Measurements from ENCODE around the gene CLEC4C.
"Not testable (repeated sequence)": the region's sequence is repeated elsewhere in the genome, so short reads cannot be mapped to it uniquely, and the experiment has no call there.

CLEC4C gene

GRCh38 chr12:7758766-7759140 lies 11.6 kb upstream of the CLEC4C start:
- Histone ChIP-seq H3K4me3 (ENCODE audit: low read depth, low read length) (no peak overlapping the region), H3K9ac (no peak overlapping the region), H3K36me3 (ENCODE audit: control insufficient read depth, insufficient read depth, low read length) (no peaks in the 10 kb centered on the region), H2AFZ (no peak overlapping the region), H3K4me2 (ENCODE audit: low read length) (no peak overlapping the region), H3K9me3 (ENCODE audit: control insufficient read depth, low read length) (no peaks in the 10 kb centered on the region), H3K4me1 (no peaks in the 10 kb centered on the region), H3K79me2 (no peaks in the 10 kb centered on the region), H3K27me3 (ENCODE audit: control insufficient read depth, insufficient read depth, low read length) (no peaks in the 10 kb centered on the region), H3K27ac (no peak overlapping the region)
- no peak for TF ChIP-seq CTCF (IDR thresholded peaks at IDR 0.05)

GRCh38 chr12:7756993-7757392 lies 9.8 kb upstream of the CLEC4C start:
- H3K79me2 ChIP-seq = no peaks in the 10 kb centered on the region
- H3K27me3 ChIP-seq (ENCODE audit: control insufficient read depth, insufficient read depth, low read length) = no peaks in the 10 kb centered on the region
- TF ChIP-seq CTCF (IDR thresholded peaks at IDR 0.05) = no peak
- no peaks in the 10 kb centered on the region for H3K9me3 ChIP-seq (ENCODE audit: control insufficient read depth, low read length)
- H3K36me3 ChIP-seq (ENCODE audit: control insufficient read depth, insufficient read depth, low read length) = no peaks in the 10 kb centered on the region
- no peak overlapping the region for H3K4me2 ChIP-seq (ENCODE audit: low read length)
- no peak overlapping the region for H3K4me3 ChIP-seq (ENCODE audit: low read depth, low read length)
- no peaks in the 10 kb centered on the region for H3K4me1 ChIP-seq
- H3K9ac ChIP-seq = no peak overlapping the region
- H2AFZ ChIP-seq = no peak overlapping the region
- H3K27ac ChIP-seq = no peak overlapping the region

DNA sequence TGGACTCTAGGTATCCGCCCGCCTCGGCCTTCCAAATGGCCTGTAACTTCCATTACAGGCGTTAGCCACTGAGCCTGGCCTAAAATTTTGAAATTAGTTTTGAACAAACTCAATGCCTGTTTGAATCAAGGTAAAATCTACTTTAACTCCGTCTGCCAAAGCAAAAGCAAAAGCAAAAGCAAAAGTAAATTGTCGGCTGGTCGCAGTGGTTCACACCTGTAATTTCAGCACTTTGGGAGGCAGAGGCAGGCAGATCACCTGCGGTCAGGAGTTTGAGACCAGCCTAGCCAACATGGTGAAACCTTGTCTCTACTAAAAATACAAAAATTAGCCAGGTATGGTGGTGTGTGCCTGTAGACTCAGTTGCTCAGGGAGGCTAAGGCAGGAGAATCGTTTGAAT lies 8.5 kb upstream of the CLEC4C start:
- H3K9ac ChIP-seq; H3K27me3 ChIP-seq (ENCODE audit: control insufficient read depth, insufficient read depth, low read length); H3K4me1 ChIP-seq; H3K36me3 ChIP-seq (ENCODE audit: control insufficient read depth, insufficient read depth, low read length); H3K79me2 ChIP-seq; H3K4me2 ChIP-seq (ENCODE audit: low read length); H3K4me3 ChIP-seq (ENCODE audit: low read depth, low read length); H2AFZ ChIP-seq; H3K27ac ChIP-seq; H3K9me3 ChIP-seq (ENCODE audit: control insufficient read depth, low read length): not testable (repeated sequence)

DNA sequence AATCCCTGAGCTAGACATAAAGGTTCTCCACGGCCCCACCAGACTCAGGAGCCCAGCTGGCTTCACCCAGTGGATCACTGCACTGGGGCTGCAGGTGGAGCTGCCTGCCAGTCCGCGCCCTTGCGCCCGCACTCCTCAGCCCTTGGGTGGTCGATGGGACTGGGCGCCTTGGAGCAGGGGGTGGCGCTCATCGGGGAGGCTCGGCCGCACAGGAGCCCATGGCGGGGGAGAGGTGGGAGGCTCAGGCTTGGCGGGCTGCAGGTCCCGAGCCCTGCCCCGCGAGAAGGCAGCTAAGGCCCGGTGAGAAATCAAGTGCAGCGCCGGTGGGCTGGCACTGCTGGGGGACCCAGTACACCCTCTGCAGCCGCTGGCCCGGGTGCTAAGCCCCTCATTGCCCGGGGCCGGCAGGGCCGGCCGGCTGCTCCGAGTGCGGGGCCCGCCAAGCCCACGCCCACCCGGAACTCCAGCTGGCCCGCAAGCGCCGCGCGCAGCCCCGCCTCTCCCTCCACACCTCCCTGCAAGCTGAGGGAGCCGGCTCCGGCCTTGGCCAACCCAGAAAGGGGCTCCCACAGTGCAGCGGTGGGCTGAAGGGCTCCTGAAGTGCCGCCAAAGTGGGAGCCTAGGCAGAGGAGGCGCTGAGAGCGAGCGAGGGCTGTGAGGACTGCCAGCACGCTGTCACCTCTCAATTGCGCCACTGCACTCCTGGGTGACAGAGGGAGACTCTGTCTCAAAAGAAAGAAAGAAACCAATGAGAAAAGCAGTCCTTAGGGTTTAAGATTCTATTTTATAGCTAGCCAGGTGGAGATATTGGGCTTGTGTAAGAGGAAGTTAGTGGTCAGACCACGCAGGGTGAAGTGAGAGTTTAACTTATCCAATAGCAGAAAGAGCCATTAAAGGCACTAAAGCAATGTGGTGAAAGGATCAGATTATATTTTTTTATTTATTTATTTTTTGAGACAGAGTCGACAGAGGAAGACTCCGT lies 5.1 kb upstream of the CLEC4C start:
- H3K4me2 ChIP-seq (ENCODE audit: low read length); H2AFZ ChIP-seq; H3K27ac ChIP-seq; H3K36me3 ChIP-seq (ENCODE audit: control insufficient read depth, insufficient read depth, low read length); H3K9ac ChIP-seq; H3K79me2 ChIP-seq; H3K9me3 ChIP-seq (ENCODE audit: control insufficient read depth, low read length); H3K4me3 ChIP-seq (ENCODE audit: low read depth, low read length); H3K27me3 ChIP-seq (ENCODE audit: control insufficient read depth, insufficient read depth, low read length); H3K4me1 ChIP-seq: not testable (repeated sequence)

- Histone ChIP-seq H3K27me3 (ENCODE audit: control insufficient read depth, insufficient read depth, low read length) (no peaks in the 10 kb centered on the region), H3K27ac (no peak overlapping the region), H2AFZ (no peak overlapping the region), H3K4me2 (ENCODE audit: low read length) (no peak overlapping the region), H3K4me3 (ENCODE audit: low read depth, low read length) (no peak overlapping the region), H3K4me1 (no peaks in the 10 kb centered on the region), H3K36me3 (ENCODE audit: control insufficient read depth, insufficient read depth, low read length) (no peaks in the 10 kb centered on the region), H3K9me3 (ENCODE audit: control insufficient read depth, low read length) (no peaks in the 10 kb centered on the region), H3K9ac (no peak overlapping the region), H3K79me2 (no peaks in the 10 kb centered on the region)
- no peak for TF ChIP-seq CTCF (IDR thresholded peaks at IDR 0.05)
Measured at GRCh38 chr12:7751394-7751793, 4.2 kb upstream of the CLEC4C start.
